GM18517 (cell line): ENCODE measurements around the gene TCERG1L.
"Not testable (repeated sequence)": the region's sequence is repeated elsewhere in the genome, so short reads cannot be mapped to it uniquely, and the experiment has no call there.

Source experiments
- ATAC-seq: cut with Tn5 transposase; IDR thresholded peaks from one replicate; pipeline ENCODE4 v1.9.1; 2021; ENCODE audit warnings: mild to moderate bottlenecking, moderate library complexity; ENCODE audit not compliant: unreplicated experiment

TCERG1L gene

GRCh38 chr10:131311661-131312477, at the start of gene TCERG1L:
Gene TCERG1L (minus strand): TSS chr10:131311721. CDS start chr10:131311635, 86 bp downstream.
- no peak for ATAC-seq

- ATAC-seq = no peak
Measured at GRCh38 chr10:131358741-131359442, 47.4 kb upstream of the TCERG1L start.

GRCh38 chr10:131356442-131356841, 44.9 kb upstream of the TCERG1L start:
- ATAC-seq = no peak

GRCh38 chr10:131355881-131356280, 44.4 kb upstream of the TCERG1L start:
- no peak for ATAC-seq

- no peak for ATAC-seq
Measured at GRCh38 chr10:131355056-131355455, 43.5 kb upstream of the TCERG1L start.

- no peak for ATAC-seq
Measured at GRCh38 chr10:131354380-131354779, 42.9 kb upstream of the TCERG1L start.

- ATAC-seq = no peak
Measured at GRCh38 chr10:131352765-131353290, 41.3 kb upstream of the TCERG1L start.

GRCh38 chr10:131350660-131351059, 39.1 kb upstream of the TCERG1L start:
- no peak for ATAC-seq

- ATAC-seq = no peak
Measured at GRCh38 chr10:131350245-131350644, 38.7 kb upstream of the TCERG1L start.

- ATAC-seq = no peak
Measured at GRCh38 chr10:131346456-131346855, 34.9 kb upstream of the TCERG1L start.

GRCh38 chr10:131345691-131346090, 34.2 kb upstream of the TCERG1L start:
- ATAC-seq = no peak

- no peak for ATAC-seq
Measured at GRCh38 chr10:131344747-131345146, 33.2 kb upstream of the TCERG1L start.

GRCh38 chr10:131337741-131338140, 26.2 kb upstream of the TCERG1L start:
- no peak for ATAC-seq

GRCh38 chr10:131332821-131333220, 21.3 kb upstream of the TCERG1L start:
- ATAC-seq = no peak

- ATAC-seq = no peak
Measured at GRCh38 chr10:131323880-131324279, 12.4 kb upstream of the TCERG1L start.

GRCh38 chr10:131323025-131323424, 11.5 kb upstream of the TCERG1L start:
- ATAC-seq = no peak

- ATAC-seq = not testable (repeated sequence)
Measured at GRCh38 chr10:131322575-131322974, 11.1 kb upstream of the TCERG1L start.

GRCh38 chr10:131320860-131321604, 9.5 kb upstream of the TCERG1L start:
- ATAC-seq = no peak

GRCh38 chr10:131318814-131319213, 7.3 kb upstream of the TCERG1L start:
- ATAC-seq = no peak

GRCh38 chr10:131318291-131318690, 6.8 kb upstream of the TCERG1L start:
- no peak for ATAC-seq
